IPS-18a (cell line): ENCODE results near the gene KLHDC4.

Experiments
- H3K27ac ChIP-seq: one replicate; pipeline ENCODE4 v1.5.1; 2013; ENCODE audit warnings: low read length
- H3K27me3 ChIP-seq: one replicate; pipeline ENCODE4 v1.6.1; 2013; ENCODE audit warnings: mild to moderate bottlenecking, low read length; ENCODE audit not compliant: control insufficient read depth, insufficient read depth
- H3K36me3 ChIP-seq: one replicate; pipeline ENCODE4 v1.6.1; 2013; ENCODE audit warnings: low read depth, low read length; ENCODE audit not compliant: control insufficient read depth
- H3K4me1 ChIP-seq: one replicate; pipeline ENCODE4 v1.6.1; 2013; ENCODE audit warnings: low read depth, low read length; ENCODE audit not compliant: control insufficient read depth
- H3K4me3 ChIP-seq: one replicate; pipeline ENCODE4 v1.5.1; 2013; ENCODE audit warnings: low read length
- H3K9ac ChIP-seq: one replicate; pipeline ENCODE4 v1.6.1; 2013; ENCODE audit warnings: mild to moderate bottlenecking, low read length, moderate library complexity
- H3K9me3 ChIP-seq: one replicate; pipeline ENCODE4 v1.6.1; 2013; ENCODE audit warnings: low read depth, low read length; ENCODE audit not compliant: control insufficient read depth

Gene KLHDC4

GRCh38 chr16:87671715-87672270 is 94.0 kb downstream of the KLHDC4 start:
- H3K4me3 ChIP-seq, result no peak overlapping the region
- no peaks in the 10 kb centered on the region for H3K4me1 ChIP-seq
- no peaks in the 10 kb centered on the region for H3K9me3 ChIP-seq
- no peak overlapping the region for H3K27ac ChIP-seq
- no peak overlapping the region for H3K9ac ChIP-seq
- no peaks in the 10 kb centered on the region for H3K27me3 ChIP-seq
- no peaks in the 10 kb centered on the region for H3K36me3 ChIP-seq

GRCh38 chr16:87671221-87671620 is 94.6 kb downstream of the KLHDC4 start:
- no peak overlapping the region for H3K4me3 ChIP-seq

GRCh38 chr16:87669672-87670071 is 96.1 kb downstream of the KLHDC4 start:
- H3K4me3 ChIP-seq, result no peak overlapping the region
- no peaks in the 10 kb centered on the region for H3K36me3 ChIP-seq

More at GRCh38 chr16:87671221-87671620, 94.6 kb downstream of the KLHDC4 start:
- Histone ChIP-seq H3K27ac (no peak overlapping the region), H3K4me1 (no peaks in the 10 kb centered on the region), H3K9ac (no peak overlapping the region), H3K9me3 (no peaks in the 10 kb centered on the region), H3K27me3 (no peaks in the 10 kb centered on the region), H3K36me3 (no peaks in the 10 kb centered on the region)

GRCh38 chr16:87667946-87668345 is 97.8 kb downstream of the KLHDC4 start:
- Histone ChIP-seq H3K4me3 (no peak overlapping the region), H3K27me3 (no peaks in the 10 kb centered on the region), H3K27ac (no peak overlapping the region), H3K9me3 (no peaks in the 10 kb centered on the region), H3K4me1 (no peaks in the 10 kb centered on the region), H3K9ac (no peak overlapping the region), H3K36me3 (no peaks in the 10 kb centered on the region)

More at GRCh38 chr16:87669672-87670071, 96.1 kb downstream of the KLHDC4 start:
- no peak overlapping the region for H3K27ac ChIP-seq
- H3K4me1 ChIP-seq, result no peaks in the 10 kb centered on the region
- no peaks in the 10 kb centered on the region for H3K9me3 ChIP-seq
- H3K27me3 ChIP-seq, result no peaks in the 10 kb centered on the region
- no peak overlapping the region for H3K9ac ChIP-seq

GRCh38 chr16:87667443-87667842 is 98.3 kb downstream of the KLHDC4 start:
- Histone ChIP-seq H3K4me3 (no peak overlapping the region), H3K27ac (no peak overlapping the region), H3K36me3 (no peaks in the 10 kb centered on the region), H3K4me1 (no peaks in the 10 kb centered on the region), H3K9me3 (no peaks in the 10 kb centered on the region), H3K9ac (no peak overlapping the region), H3K27me3 (no peaks in the 10 kb centered on the region)

GRCh38 chr16:87666919-87667318 is 98.9 kb downstream of the KLHDC4 start:
- no peak overlapping the region for H3K4me3 ChIP-seq
- H3K9me3 ChIP-seq, result no peaks in the 10 kb centered on the region
- H3K27ac ChIP-seq, result no peak overlapping the region
- H3K9ac ChIP-seq, result no peak overlapping the region
- H3K27me3 ChIP-seq, result no peaks in the 10 kb centered on the region
- H3K4me1 ChIP-seq, result no peaks in the 10 kb centered on the region
- no peaks in the 10 kb centered on the region for H3K36me3 ChIP-seq

- Histone ChIP-seq H3K4me1 (no peaks in the 10 kb centered on the region), H3K9me3 (no peaks in the 10 kb centered on the region), H3K27me3 (no peaks in the 10 kb centered on the region), H3K4me3 (no peak overlapping the region), H3K27ac (no peak overlapping the region), H3K36me3 (no peaks in the 10 kb centered on the region), H3K9ac (no peak overlapping the region)
These were observed 100.6 kb downstream of the KLHDC4 start for GRCh38 chr16:87665193-87665592.

- Histone ChIP-seq H3K9ac (no peak overlapping the region), H3K27ac (no peak overlapping the region), H3K27me3 (no peaks in the 10 kb centered on the region), H3K36me3 (no peaks in the 10 kb centered on the region), H3K4me1 (no peaks in the 10 kb centered on the region), H3K4me3 (no peak overlapping the region), H3K9me3 (no peaks in the 10 kb centered on the region)
These were observed 101.0 kb downstream of the KLHDC4 start for GRCh38 chr16:87664792-87665191.

GRCh38 chr16:87662254-87663204 is 103.3 kb downstream of the KLHDC4 start:
- Histone ChIP-seq H3K27me3 (no peaks in the 10 kb centered on the region), H3K36me3 (no peaks in the 10 kb centered on the region), H3K9ac (no peak overlapping the region), H3K9me3 (no peaks in the 10 kb centered on the region), H3K27ac (no peak overlapping the region), H3K4me1 (peaks cover 12% of the 10 kb centered on the region), H3K4me3 (no peak overlapping the region)

- H3K9ac ChIP-seq, result no peak overlapping the region
- no peaks in the 10 kb centered on the region for H3K36me3 ChIP-seq
- H3K9me3 ChIP-seq, result no peaks in the 10 kb centered on the region
- peaks cover 12% of the 10 kb centered on the region for H3K4me1 ChIP-seq
- H3K27me3 ChIP-seq, result no peaks in the 10 kb centered on the region
- H3K27ac ChIP-seq, result no peak overlapping the region
- no peak overlapping the region for H3K4me3 ChIP-seq
These were observed 104.2 kb downstream of the KLHDC4 start for GRCh38 chr16:87661561-87661960.

- Histone ChIP-seq H3K36me3 (no peaks in the 10 kb centered on the region), H3K9me3 (no peaks in the 10 kb centered on the region), H3K4me1 (peaks cover 12% of the 10 kb centered on the region), H3K27me3 (no peaks in the 10 kb centered on the region), H3K27ac (no peak overlapping the region), H3K9ac (no peak overlapping the region), H3K4me3 (no peak overlapping the region)
These were observed 107.1 kb downstream of the KLHDC4 start for GRCh38 chr16:87658564-87659225.
